SK-N-MC (cell line): ENCODE data around the gene ATXN7.

Experiments
- EZH2 ChIP-seq: fragments of 200-600 bp; sonication (generic); IDR thresholded peaks from one replicate; pipeline ENCODE4 v1.6.1; 2017; ENCODE audit warnings: antibody characterized with exemption
- FOXP2 ChIP-seq: optimal IDR thresholded peaks from 2 replicates; pipeline ENCODE3; 2011; ENCODE audit warnings: mild to moderate bottlenecking, moderate library complexity; ENCODE audit not compliant: insufficient read depth; ENCODE audit errors: extremely low read length, control extremely low read depth
- POLR2AphosphoS5 ChIP-seq: IDR thresholded peaks from 2 replicates; pipeline ENCODE4 v1.6.1; 2012; ENCODE audit warnings: mild to moderate bottlenecking, low read depth, low read length, borderline replicate concordance

DNA sequence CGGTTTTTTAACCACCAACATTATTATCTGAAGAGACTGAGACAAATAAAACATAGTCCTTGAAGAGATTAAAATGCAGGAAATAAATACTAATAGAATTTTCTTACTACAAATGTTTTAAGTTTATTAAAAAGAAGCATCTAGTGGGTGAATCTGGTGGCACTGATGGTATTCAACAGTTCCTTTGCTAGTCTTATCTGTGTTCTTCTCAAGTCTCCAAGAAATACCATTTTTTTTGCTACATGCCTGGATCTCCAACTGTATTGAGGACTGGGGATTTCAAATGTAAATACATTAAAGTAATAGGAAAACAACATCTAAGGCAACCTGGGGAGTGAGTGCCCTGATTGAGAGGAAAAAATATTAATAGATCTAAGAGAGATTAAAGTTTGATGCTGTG is 22.0 kb upstream of the ATXN7 start:
- TF ChIP-seq EZH2, result no peak
- no peak for TF ChIP-seq POLR2AphosphoS5
- no peak for TF ChIP-seq FOXP2
